ENCODE data around the gene GPATCH8.

The GPATCH8 gene

GRCh38 chr17:44444735-44445105, 58.5 kb downstream of the GPATCH8 start:
- ATAC-seq, result no peak
- TF ChIP-seq CSRNP3 (CRISPR knock-in tag; IDR thresholded peaks at IDR 0.05) (no peak), ARNTL (CRISPR knock-in tag; IDR thresholded peaks at IDR 0.05; ENCODE audit: borderline replicate concordance, low read depth) (no peak), SNAI2 (CRISPR knock-in tag; IDR thresholded peaks at IDR 0.05) (no peak), ESRRG (CRISPR knock-in tag; IDR thresholded peaks at IDR 0.05) (no peak), ZC3H10 (CRISPR knock-in tag; IDR thresholded peaks at IDR 0.05) (no peak), CSDC2 (CRISPR knock-in tag; IDR thresholded peaks at IDR 0.05) (no peak), GLIS3 (CRISPR knock-in tag; IDR thresholded peaks at IDR 0.05) (no peak), ZNF70 (CRISPR knock-in tag; IDR thresholded peaks at IDR 0.05) (no peak)
- TF ChIP-seq, protein P1, sequence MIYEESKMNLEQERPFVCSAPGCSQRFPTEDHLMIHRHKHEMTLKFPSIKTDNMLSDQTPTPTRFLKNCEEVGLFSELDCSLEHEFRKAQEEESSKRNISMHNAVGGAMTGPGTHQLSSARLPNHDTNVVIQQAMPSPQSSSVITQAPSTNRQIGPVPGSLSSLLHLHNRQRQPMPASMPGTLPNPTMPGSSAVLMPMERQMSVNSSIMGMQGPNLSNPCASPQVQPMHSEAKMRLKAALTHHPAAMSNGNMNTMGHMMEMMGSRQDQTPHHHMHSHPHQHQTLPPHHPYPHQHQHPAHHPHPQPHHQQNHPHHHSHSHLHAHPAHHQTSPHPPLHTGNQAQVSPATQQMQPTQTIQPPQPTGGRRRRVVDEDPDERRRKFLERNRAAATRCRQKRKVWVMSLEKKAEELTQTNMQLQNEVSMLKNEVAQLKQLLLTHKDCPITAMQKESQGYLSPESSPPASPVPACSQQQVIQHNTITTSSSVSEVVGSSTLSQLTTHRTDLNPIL (CRISPR knock-in tag; IDR thresholded peaks at IDR 0.05; ENCODE audit: low read depth), result no peak
- TF ChIP-seq, protein P2, sequence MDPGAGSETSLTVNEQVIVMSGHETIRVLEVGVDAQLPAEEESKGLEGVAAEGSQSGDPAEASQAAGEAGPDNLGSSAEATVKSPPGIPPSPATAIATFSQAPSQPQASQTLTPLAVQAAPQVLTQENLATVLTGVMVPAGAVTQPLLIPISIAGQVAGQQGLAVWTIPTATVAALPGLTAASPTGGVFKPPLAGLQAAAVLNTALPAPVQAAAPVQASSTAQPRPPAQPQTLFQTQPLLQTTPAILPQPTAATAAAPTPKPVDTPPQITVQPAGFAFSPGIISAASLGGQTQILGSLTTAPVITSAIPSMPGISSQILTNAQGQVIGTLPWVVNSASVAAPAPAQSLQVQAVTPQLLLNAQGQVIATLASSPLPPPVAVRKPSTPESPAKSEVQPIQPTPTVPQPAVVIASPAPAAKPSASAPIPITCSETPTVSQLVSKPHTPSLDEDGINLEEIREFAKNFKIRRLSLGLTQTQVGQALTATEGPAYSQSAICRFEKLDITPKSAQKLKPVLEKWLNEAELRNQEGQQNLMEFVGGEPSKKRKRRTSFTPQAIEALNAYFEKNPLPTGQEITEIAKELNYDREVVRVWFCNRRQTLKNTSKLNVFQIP (CRISPR knock-in tag; IDR thresholded peaks at IDR 0.05; ENCODE audit: borderline replicate concordance, low read depth), result no peak
- TF ChIP-seq, protein P3, sequence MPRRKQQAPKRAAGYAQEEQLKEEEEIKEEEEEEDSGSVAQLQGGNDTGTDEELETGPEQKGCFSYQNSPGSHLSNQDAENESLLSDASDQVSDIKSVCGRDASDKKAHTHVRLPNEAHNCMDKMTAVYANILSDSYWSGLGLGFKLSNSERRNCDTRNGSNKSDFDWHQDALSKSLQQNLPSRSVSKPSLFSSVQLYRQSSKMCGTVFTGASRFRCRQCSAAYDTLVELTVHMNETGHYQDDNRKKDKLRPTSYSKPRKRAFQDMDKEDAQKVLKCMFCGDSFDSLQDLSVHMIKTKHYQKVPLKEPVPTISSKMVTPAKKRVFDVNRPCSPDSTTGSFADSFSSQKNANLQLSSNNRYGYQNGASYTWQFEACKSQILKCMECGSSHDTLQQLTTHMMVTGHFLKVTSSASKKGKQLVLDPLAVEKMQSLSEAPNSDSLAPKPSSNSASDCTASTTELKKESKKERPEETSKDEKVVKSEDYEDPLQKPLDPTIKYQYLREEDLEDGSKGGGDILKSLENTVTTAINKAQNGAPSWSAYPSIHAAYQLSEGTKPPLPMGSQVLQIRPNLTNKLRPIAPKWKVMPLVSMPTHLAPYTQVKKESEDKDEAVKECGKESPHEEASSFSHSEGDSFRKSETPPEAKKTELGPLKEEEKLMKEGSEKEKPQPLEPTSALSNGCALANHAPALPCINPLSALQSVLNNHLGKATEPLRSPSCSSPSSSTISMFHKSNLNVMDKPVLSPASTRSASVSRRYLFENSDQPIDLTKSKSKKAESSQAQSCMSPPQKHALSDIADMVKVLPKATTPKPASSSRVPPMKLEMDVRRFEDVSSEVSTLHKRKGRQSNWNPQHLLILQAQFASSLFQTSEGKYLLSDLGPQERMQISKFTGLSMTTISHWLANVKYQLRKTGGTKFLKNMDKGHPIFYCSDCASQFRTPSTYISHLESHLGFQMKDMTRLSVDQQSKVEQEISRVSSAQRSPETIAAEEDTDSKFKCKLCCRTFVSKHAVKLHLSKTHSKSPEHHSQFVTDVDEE (CRISPR knock-in tag; IDR thresholded peaks at IDR 0.05), result no peak

DNA sequence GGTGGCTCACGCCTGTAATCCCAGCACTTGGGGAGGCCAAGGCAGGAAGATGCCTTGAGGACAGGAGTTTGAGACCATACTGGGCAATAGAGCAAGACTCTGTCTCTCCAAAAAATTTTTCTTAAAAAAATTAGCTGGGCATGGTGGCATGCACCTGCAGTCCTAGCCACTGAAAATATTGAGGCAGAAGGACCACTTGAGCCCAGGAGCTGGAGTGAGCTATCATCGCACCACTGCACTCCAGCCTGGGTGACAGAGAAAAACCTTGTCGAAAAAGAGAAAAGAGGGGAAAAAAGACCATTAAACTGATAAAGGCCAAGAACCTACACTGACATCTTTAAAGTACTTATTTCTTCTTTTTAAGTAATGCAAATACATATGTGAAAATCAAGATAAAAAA, 60.4 kb downstream of the GPATCH8 start:
- ATAC-seq, result no peak
- TF ChIP-seq TOX (CRISPR knock-in tag; IDR thresholded peaks at IDR 0.05; ENCODE audit: borderline replicate concordance) (no peak), CSDC2 (CRISPR knock-in tag; IDR thresholded peaks at IDR 0.05) (no peak), ZFP3 (CRISPR knock-in tag; IDR thresholded peaks at IDR 0.05) (no peak), ZNF70 (CRISPR knock-in tag; IDR thresholded peaks at IDR 0.05) (no peak)
- TF ChIP-seq, protein P4, sequence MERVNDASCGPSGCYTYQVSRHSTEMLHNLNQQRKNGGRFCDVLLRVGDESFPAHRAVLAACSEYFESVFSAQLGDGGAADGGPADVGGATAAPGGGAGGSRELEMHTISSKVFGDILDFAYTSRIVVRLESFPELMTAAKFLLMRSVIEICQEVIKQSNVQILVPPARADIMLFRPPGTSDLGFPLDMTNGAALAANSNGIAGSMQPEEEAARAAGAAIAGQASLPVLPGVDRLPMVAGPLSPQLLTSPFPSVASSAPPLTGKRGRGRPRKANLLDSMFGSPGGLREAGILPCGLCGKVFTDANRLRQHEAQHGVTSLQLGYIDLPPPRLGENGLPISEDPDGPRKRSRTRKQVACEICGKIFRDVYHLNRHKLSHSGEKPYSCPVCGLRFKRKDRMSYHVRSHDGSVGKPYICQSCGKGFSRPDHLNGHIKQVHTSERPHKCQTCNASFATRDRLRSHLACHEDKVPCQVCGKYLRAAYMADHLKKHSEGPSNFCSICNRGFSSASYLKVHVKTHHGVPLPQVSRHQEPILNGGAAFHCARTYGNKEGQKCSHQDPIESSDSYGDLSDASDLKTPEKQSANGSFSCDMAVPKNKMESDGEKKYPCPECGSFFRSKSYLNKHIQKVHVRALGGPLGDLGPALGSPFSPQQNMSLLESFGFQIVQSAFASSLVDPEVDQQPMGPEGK (CRISPR knock-in tag; IDR thresholded peaks at IDR 0.05; ENCODE audit: borderline replicate concordance), result no peak

- no peak for ATAC-seq
Observed at GRCh38 chr17:44439168-44439567, 64.0 kb downstream of the GPATCH8 start.

More at GRCh38 chr17:44439168-44439567, 64.0 kb downstream of the GPATCH8 start:
- TF ChIP-seq TCF4 (CRISPR knock-in tag; IDR thresholded peaks at IDR 0.05; ENCODE audit: borderline replicate concordance) (no peak), BACH2 (CRISPR knock-in tag; IDR thresholded peaks at IDR 0.05; ENCODE audit: borderline replicate concordance) (no peak), ESRRG (CRISPR knock-in tag; IDR thresholded peaks at IDR 0.05) (no peak), CSDC2 (CRISPR knock-in tag; IDR thresholded peaks at IDR 0.05) (no peak), OSR1 (CRISPR knock-in tag; IDR thresholded peaks at IDR 0.05) (no peak), RARB (CRISPR knock-in tag; IDR thresholded peaks at IDR 0.05) (no peak), ZNF8 (CRISPR knock-in tag; IDR thresholded peaks at IDR 0.05) (no peak), ZNF70 (CRISPR knock-in tag; IDR thresholded peaks at IDR 0.05) (no peak)
- TF ChIP-seq, protein P3 (CRISPR knock-in tag; IDR thresholded peaks at IDR 0.05), result no peak
- TF ChIP-seq, protein P1 (CRISPR knock-in tag; IDR thresholded peaks at IDR 0.05; ENCODE audit: low read depth), result no peak
- TF ChIP-seq, protein P2 (CRISPR knock-in tag; IDR thresholded peaks at IDR 0.05; ENCODE audit: borderline replicate concordance, low read depth), result no peak
- TF ChIP-seq, protein P4 (CRISPR knock-in tag; IDR thresholded peaks at IDR 0.05; ENCODE audit: borderline replicate concordance), result no peak

All from SK-N-SH treated with all-trans-retinoic acid at 6 μM for 48 hours (cell line).